Activated CD8-positive, alpha-beta T cell treated with anti-CD3 and anti-CD28 coated beads for 36 hours (primary cell): ENCODE results near the gene SYCP3. TPM values are rescaled to one million over a fixed set of nuclear protein-coding genes. Genes with fewer than 3 reads are reported as not detected.

Experiments used
- ATAC-seq: fragments of 200-7000 bp; cut with Tn5 transposase; one replicate; pipeline ENCODE4 v1.10.0; 2021; ENCODE audit warnings: mild to moderate bottlenecking, moderate library complexity
- CTCF ChIA-PET: fragments of 350-600 bp; sonication (Branson Sonifier 250); formaldehyde crosslinking; loops from one replicate; lab custom pipeline; 2021; ENCODE audit warnings: antibody characterized with exemption; lab: Charles Lee
- POLR2A ChIA-PET: fragments of 350-600 bp; sonication (Branson Sonifier 250); formaldehyde crosslinking; loops from one replicate; lab custom pipeline; 2021; ENCODE audit warnings: antibody characterized with exemption; lab: Charles Lee
- DNase-seq: peaks from one replicate; pipeline ENCODE4 v3.0.0-alpha.2; 2020
- H3K27ac Mint-ChIP-seq: one replicate; pipeline ENCODE4 v1.8.0; 2021; ENCODE audit warnings: mild to moderate bottlenecking, mixed read lengths
- H3K27me3 Mint-ChIP-seq: one replicate; pipeline ENCODE4 v1.8.0; 2021; ENCODE audit warnings: mixed read lengths
- H3K36me3 Mint-ChIP-seq: one replicate; pipeline ENCODE4 v1.8.0; 2021; ENCODE audit warnings: low read depth, mixed read lengths
- H3K4me1 Mint-ChIP-seq: one replicate; pipeline ENCODE4 v1.8.0; 2021; ENCODE audit warnings: low read depth, mixed read lengths
- H3K4me3 Mint-ChIP-seq: one replicate; pipeline ENCODE4 v1.8.0; 2021; ENCODE audit warnings: mild to moderate bottlenecking, moderate library complexity, mixed read lengths
- H3K9me3 Mint-ChIP-seq: one replicate; pipeline ENCODE4 v1.8.0; 2021; ENCODE audit warnings: mixed read lengths
- CTCF ChIP-seq: fragments of 200-600 bp; IDR thresholded peaks from one replicate; pipeline ENCODE4 v1.8.0; 2022; ENCODE audit warnings: antibody characterized with exemption, mild to moderate bottlenecking
- intact Hi-C: fragments of 100-400 bp; cut with micrococcal nuclease; formaldehyde crosslinking; loops from one replicate; pipeline ENCODE4 v1.10.0; 2022
- total RNA-seq, 2 experiments: library from RNA; stranded (reverse); gene quantifications; one replicate each; pipeline ENCODE4 v1.2.3, GENCODE V29; 2021

The SYCP3 gene
- total RNA-seq, 2 experiments from 2014 or later, result 0.09 to 0.36 TPM

GRCh38 chr12:101729842-101730241 is 9.4 kb downstream of the SYCP3 start:
- ChIA-PET CTCF (interaction anchor here (1.1 kb wide), 1 partner anchor 15 kb away, joined by 3 read pairs; no protein-coding TSS in a partner anchor), POLR2A (no interaction called here)
- DNase-seq (no peak), ATAC-seq (no peak)
- intact Hi-C loops, result no loop called here
- H3K9me3 Mint-ChIP-seq, result no peaks in the 10 kb centered on the region
- no peak overlapping the region for H3K4me3 Mint-ChIP-seq
- peaks cover 5% of the 10 kb centered on the region for H3K4me1 Mint-ChIP-seq
- no peaks in the 10 kb centered on the region for H3K27me3 Mint-ChIP-seq
- no peak for TF ChIP-seq CTCF
- no peak overlapping the region for H3K27ac Mint-ChIP-seq
- H3K36me3 Mint-ChIP-seq, result peaks cover 15% of the 10 kb centered on the region

- ATAC-seq (no peak), DNase-seq (no peak)
- no peaks in the 10 kb centered on the region for H3K9me3 Mint-ChIP-seq
- POLR2A ChIA-PET, result no interaction called here
- no peaks in the 10 kb centered on the region for H3K27me3 Mint-ChIP-seq
- H3K36me3 Mint-ChIP-seq, result peaks cover 5% of the 10 kb centered on the region
- intact Hi-C loops, result no loop called here
- CTCF ChIA-PET, result no interaction called here
- TF ChIP-seq CTCF, result no peak
- no peak overlapping the region for H3K27ac Mint-ChIP-seq
- no peak overlapping the region for H3K4me3 Mint-ChIP-seq
- H3K4me1 Mint-ChIP-seq, result peaks cover 5% of the 10 kb centered on the region
Measured at GRCh38 chr12:101727098-101727497, 12.2 kb downstream of the SYCP3 start.

- ATAC-seq (no peak), DNase-seq (no peak)
- Mint-ChIP-seq H3K36me3 (peaks cover 1% of the 10 kb centered on the region), H3K27ac (no peak overlapping the region), H3K27me3 (no peaks in the 10 kb centered on the region), H3K4me1 (peaks cover 7% of the 10 kb centered on the region), H3K4me3 (no peak overlapping the region), H3K9me3 (no peaks in the 10 kb centered on the region)
- intact Hi-C loops, result no loop called here
- CTCF ChIA-PET, result interaction anchor here (1.4 kb wide), 1 partner anchor 37 kb away, joined by 4 read pairs; no protein-coding TSS in a partner anchor
- POLR2A ChIA-PET, result no interaction called here
- TF ChIP-seq CTCF, result no peak
Measured at GRCh38 chr12:101722392-101722791, 16.9 kb downstream of the SYCP3 start.

- no peak for DNase-seq
- ATAC-seq, result no peak
- Mint-ChIP-seq H3K27ac (no peak overlapping the region), H3K36me3 (no peaks in the 10 kb centered on the region), H3K4me1 (peaks cover 2% of the 10 kb centered on the region), H3K9me3 (no peaks in the 10 kb centered on the region), H3K4me3 (no peak overlapping the region), H3K27me3 (no peaks in the 10 kb centered on the region)
- ChIA-PET CTCF (no interaction called here), POLR2A (interaction anchor here (0.8 kb wide), 1 partner anchor 12 kb away, joined by 3 read pairs; no protein-coding TSS in a partner anchor)
- no peak for TF ChIP-seq CTCF
- intact Hi-C loops, result no loop called here
Measured at GRCh38 chr12:101720118-101720517, 19.1 kb downstream of the SYCP3 start.

GRCh38 chr12:101719566-101719965 is 19.7 kb downstream of the SYCP3 start:
- Mint-ChIP-seq H3K36me3 (no peaks in the 10 kb centered on the region), H3K4me3 (no peak overlapping the region), H3K27me3 (no peaks in the 10 kb centered on the region), H3K27ac (no peak overlapping the region), H3K4me1 (peaks cover 2% of the 10 kb centered on the region), H3K9me3 (no peaks in the 10 kb centered on the region)
- ChIA-PET POLR2A (interaction anchor here (0.8 kb wide), 1 partner anchor 11 kb away, joined by 3 read pairs; no protein-coding TSS in a partner anchor), CTCF (interaction anchor here (0.9 kb wide), 1 partner anchor 32 kb away, joined by 3 read pairs; no protein-coding TSS in a partner anchor)
- DNase-seq, result no peak
- no peak for ATAC-seq
- intact Hi-C loops, result no loop called here
- no peak for TF ChIP-seq CTCF
